Lung microvascular endothelial cell (primary cell): ENCODE measurements around the gene TFB1M. TPM values are rescaled to one million over a fixed set of nuclear protein-coding genes. Genes with fewer than 3 reads are reported as not detected.
"Not testable (repeated sequence)": the region's sequence is repeated elsewhere in the genome, so short reads cannot be mapped to it uniquely, and the experiment has no call there.

Experiments used
- DNase-seq, 2 donors: peaks; one replicate each; pipeline versions ENCODE4 v3.0.0 to v3.0.0-alpha.2; 2010; ENCODE audit warnings: low read depth in 2 of 2
- total RNA-seq: library from RNA; depleted of rRNA; stranded (reverse); fragments of >200 nt; gene quantifications from 2 replicates; pipeline ENCODE4 v1.2.1, GENCODE V29; 2014

TFB1M gene
- total RNA-seq, 1 donor from 2014 or later, result 11.7 TPM

GRCh38 chr6:155330133-155330734 is 15.9 kb upstream of the TFB1M start:
- no peak for DNase-seq

GRCh38 chr6:155329460-155330132 is 15.3 kb upstream of the TFB1M start:
- no peak for DNase-seq

- peak in 1 of 2 donors; percentile 38 for DNase-seq
Observed at GRCh38 chr6:155328539-155329459, 14.5 kb upstream of the TFB1M start.

- DNase-seq, result no peak
Observed at GRCh38 chr6:155328074-155328538, 13.8 kb upstream of the TFB1M start.

- DNase-seq, result peak; percentile 77 to 84
Observed at GRCh38 chr6:155327326-155328073, 13.2 kb upstream of the TFB1M start.

- DNase-seq, result no peak
Observed at GRCh38 chr6:155325700-155326516, 11.6 kb upstream of the TFB1M start.

- no peak for DNase-seq
Observed at GRCh38 chr6:155324993-155325392, 10.7 kb upstream of the TFB1M start.

- DNase-seq, result no peak
Observed at GRCh38 chr6:155324172-155324571, 9.9 kb upstream of the TFB1M start.

GRCh38 chr6:155319902-155320301 is 5.6 kb upstream of the TFB1M start:
- no peak for DNase-seq

GRCh38 chr6:155317186-155317585 is 2.9 kb upstream of the TFB1M start:
- DNase-seq, result peak; percentile 23 to 24

- DNase-seq, result no peak
Observed at GRCh38 chr6:155316419-155316818, 2.1 kb upstream of the TFB1M start.

- peak; percentile 26 to 50 for DNase-seq
Observed at GRCh38 chr6:155315516-155315871, 1.2 kb upstream of the TFB1M start.

GRCh38 chr6:155314773-155315515 is 660 bp upstream of the TFB1M start:
- peak; percentile 87 to 93 for DNase-seq

GRCh38 chr6:155313602-155314091 is 637 bp downstream of the TFB1M start:
- peak; percentile 26 to 47 for DNase-seq

GRCh38 chr6:155312950-155313349 is 1.3 kb downstream of the TFB1M start:
- DNase-seq, result not testable (repeated sequence)

- DNase-seq, result no peak
Observed at GRCh38 chr6:155311583-155311982, 2.7 kb downstream of the TFB1M start.

GRCh38 chr6:155311086-155311485 is 3.2 kb downstream of the TFB1M start:
- DNase-seq, result peak; percentile 57 to 87

- peak in 1 of 2 donors; percentile 71 for DNase-seq
Observed at GRCh38 chr6:155310596-155310995, 3.7 kb downstream of the TFB1M start.

- DNase-seq, result no peak
Observed at GRCh38 chr6:155309150-155309549, 5.1 kb downstream of the TFB1M start.

GRCh38 chr6:155306958-155307357 is 7.3 kb downstream of the TFB1M start:
- no peak for DNase-seq
